ENCODE data around the gene GBGT1.

The GBGT1 gene

DNA sequence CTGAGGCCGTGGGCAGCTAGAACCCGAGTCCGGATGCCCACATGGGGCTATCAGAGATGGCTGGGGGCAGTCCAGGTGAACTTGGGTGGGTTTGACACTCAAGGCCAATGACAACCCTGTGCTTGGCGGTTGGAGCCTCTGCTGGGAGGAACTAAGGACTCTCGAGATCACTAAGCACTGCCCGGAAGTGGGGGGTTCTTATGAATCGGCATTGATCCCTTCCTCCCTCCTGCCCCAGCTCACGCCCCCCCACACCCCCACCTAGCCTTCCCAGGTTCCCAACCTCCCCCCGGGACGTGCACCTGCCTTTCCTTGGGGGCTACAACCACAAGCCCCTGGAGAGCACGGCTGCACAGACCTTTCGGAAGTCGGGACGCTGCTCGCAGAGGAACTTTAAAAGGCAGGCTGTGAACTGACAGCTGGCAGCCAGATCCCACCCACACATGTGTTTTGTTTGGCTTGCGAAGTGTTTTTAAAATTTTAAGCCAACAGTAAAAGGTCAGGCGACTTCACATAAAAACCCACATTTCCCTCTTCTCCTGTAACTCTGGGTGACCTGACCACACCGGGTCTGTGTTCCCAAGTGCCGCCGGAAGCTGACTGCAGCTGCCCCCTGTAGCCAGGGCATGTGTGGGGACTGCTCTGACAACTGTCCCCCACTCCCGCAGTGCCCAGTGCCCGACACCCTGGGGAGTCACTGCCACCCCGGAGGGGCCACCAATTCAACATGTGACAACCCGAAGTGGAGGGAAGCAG, 37.6 kb downstream of the GBGT1 start:
- no peak for DNase-seq (ENCODE audit: low read depth in 2 of 2)

GRCh38 chr9:133124907-133125275, 38.8 kb downstream of the GBGT1 start:
- no peak for DNase-seq (ENCODE audit: low read depth in 2 of 2)

DNA sequence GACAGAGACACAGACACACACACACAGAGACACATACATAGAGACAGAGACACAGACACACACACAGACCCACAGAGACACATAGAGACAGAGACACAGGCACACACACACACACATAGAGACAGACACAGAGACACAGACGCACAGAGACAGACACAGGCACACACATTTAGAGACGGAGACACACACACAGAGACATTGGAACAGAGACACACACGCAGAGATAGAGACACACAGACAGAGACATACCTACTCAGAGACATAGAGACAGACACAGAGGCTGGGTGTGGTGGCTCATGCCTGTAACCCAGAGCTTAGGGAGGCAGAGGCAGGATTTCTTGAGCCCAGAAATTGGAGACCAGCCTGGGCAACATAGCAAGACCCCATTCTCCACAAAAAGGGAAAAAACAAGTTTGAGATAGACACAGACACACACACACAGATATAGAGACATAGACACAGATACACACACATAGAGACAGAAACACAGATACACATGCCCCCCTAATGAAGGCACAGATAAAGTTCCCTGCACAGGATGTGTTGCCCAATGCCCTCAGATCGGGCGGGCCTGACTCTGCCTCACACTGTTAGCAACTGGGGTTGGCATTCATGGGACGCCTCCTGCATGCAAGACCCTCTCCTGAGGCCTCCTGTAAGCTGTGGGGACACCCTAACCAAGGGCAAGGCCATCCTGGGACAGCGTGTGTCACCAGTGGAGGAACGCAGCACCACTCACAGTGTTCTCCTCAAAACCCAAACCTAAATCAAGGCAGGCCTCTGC, 39.4 kb downstream of the GBGT1 start:
- no peak for DNase-seq (ENCODE audit: low read depth in 2 of 2)

DNA sequence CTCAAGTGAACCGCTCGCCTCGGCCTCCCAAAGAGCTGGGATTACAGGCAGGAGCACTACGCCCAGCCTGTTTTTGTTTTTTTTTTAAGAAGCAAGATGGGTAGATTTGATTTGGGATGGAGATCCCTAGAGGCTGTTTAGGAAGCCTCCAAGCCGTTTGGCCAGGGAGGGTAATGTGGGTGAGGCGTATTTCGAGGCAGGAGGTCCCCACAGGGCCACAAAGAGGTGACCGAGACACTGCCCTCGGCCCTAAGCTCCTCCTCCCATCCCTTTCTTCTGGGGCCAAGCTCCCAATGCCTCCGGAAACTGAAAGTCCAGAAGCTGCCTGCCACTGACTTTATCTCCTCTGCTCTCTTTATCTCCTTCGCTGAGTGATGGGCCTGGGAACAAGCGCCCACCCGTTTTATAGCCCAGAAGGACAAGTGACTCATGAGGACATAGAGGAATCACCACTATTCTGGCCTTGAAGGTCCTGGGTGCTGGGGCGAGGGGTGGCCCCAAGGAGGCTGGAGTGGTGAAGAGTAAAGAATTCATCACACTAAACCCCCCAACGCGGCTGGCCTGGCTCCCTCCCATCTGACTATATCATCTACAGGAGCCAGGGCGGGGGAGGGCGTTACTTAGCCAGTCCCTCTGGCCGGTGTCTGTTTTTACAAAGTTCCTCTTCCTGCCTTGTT, 40.6 kb downstream of the GBGT1 start:
- no peak for DNase-seq (ENCODE audit: low read depth in 2 of 2)

DNA sequence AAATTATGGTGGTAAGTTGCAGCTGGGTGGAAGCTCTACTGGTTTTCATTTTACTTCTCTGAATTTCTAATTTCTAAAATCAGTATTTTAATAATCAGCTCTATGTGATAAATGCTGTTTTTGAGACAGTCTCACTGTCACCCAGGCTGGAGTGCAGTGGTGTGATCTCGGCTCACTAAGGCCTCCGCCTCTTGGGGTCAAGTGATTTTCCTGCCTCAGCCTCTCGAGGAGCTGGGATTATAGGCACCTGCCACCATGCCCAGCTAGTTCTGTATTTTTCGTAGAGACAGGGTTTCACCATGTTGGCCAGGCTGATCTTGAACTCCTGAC, 41.1 kb downstream of the GBGT1 start:
- DNase-seq (ENCODE audit: low read depth in 2 of 2): no peak

DNA sequence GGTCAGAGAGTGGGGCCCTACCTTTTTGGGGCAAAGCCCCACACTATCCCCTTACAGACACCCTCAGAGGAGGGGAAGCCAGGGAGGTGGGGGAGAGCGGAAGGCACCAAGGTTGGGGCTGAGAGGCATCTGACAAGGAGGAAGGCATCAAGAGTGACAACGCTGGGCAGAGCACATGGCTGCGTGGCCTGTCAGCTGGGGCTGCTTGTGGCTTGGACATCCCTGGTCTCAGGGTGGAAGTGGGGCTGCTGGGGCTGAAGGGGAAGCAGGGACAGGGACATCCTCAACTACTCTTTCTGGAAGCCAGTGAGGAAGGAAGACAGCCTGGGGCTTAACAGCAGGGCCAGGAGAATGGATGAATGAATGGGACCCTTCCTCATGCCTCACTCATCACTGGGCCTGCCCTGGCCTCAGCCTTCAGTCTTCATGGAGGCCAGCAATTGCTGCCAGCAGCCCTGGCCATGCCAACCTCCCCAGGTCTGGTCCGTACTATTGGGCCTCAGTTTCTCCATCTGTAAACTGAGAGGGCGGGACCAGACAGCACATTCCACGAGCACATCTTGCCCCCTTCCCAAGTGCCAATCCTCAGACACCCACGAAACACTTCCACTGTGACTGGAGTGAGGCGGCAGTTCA, 41.7 kb downstream of the GBGT1 start:
- no peak for DNase-seq (ENCODE audit: low read depth in 2 of 2)

DNA sequence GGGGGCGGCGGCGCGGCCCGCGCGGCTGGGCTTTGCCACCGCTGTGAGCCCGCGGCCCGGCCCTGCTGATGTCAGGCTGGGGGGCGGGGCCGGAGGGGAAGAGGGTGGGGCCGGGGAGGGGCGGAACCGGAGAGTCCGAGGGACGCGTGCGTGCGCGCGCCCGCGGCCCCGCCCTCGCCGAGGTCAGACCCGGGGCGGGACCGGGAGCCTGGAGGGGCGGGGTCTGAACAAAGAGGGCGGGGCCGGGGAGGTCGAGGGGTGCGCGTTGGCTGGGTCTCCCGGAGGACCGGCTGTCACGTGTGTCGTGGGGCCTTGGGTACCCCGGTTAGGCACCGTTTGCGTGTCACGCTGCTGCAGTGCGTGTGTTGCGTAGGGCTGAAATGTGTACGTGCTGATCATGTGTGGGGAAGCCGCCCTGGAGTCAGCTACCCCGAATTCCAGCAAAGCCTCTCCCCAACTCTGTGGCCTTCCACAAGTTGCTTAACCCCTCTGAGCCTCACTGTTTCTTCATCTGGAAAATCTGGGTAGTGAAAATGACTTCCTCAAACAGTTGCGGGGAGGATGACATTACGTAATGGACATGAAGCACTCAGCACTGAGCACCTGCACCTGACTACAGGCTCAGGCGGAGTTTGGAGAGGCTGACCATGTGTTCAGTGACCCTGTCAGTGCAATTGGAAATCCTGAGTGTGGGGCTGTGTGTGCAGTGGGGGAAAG, 42.4 kb downstream of the GBGT1 start, which contains the start of gene RALGDS:
Gene RALGDS (minus strand): TSS at position 43 of the 717 bp plus-strand sequence. CDS start 86 bp downstream, outside the sequence.
- DNase-seq (ENCODE audit: low read depth in 2 of 2): peak; percentile 87 to 89

GRCh38 chr9:133120501-133121197, 43.1 kb downstream of the GBGT1 start:
- no peak for DNase-seq (ENCODE audit: low read depth in 2 of 2)

DNA sequence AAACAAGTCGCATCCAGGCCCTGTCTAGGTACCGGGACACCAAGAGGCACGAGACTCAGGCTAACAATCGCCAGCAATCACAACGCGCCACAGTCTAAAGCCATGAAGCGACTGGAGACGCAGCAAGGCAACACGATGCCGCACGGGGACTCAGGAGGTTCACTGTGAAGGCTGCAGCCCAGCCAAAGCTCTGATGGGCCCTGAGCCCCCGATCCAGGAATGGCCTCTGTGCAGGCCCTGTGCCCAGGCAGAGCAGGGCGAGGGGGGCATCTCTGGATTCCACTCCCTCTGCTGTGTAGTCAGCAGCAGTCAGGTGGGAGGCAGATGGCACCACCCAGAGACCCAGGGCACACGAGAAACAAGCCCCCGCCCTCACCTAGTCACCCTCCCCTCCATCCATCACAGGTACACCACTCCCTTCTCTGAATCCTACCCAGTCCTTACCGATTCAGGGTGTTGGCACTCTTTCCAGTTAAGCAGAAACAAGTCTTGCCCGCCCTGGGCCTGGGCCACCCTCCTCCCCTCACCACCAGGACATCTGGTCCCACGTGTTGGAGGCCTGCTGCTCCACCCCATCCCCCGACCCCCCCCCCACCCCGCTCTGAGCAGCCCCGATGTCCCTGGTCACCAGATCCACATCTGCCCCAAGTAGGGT, 43.7 kb downstream of the GBGT1 start:
- no peak for DNase-seq (ENCODE audit: low read depth in 2 of 2)

- DNase-seq (ENCODE audit: low read depth in 2 of 2): no peak
Observed at GRCh38 chr9:133119103-133119845, 44.4 kb downstream of the GBGT1 start.

DNA sequence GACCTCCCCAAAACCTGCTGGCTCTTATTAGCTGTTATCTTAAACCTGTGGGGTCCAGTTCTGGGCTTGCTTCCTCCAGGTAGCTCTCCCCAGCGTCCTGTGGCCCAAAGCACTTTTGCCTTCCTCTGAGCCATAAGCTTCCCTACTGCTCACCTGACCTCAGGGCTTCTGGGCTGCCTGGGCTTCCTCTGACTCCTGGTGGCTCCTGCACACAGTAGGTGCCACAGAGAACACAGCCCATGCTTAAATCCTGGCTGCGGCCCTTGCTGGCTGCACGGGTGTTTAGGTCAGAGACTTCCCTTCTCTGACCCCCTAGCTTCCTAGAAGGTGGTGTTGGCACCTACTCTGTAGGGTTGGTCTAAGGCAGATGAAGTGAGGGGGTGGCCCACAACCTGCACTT, 45.1 kb downstream of the GBGT1 start:
- DNase-seq (ENCODE audit: low read depth in 2 of 2): no peak

GRCh38 chr9:133118179-133118520, 45.6 kb downstream of the GBGT1 start:
- no peak for DNase-seq (ENCODE audit: low read depth in 2 of 2)

DNA sequence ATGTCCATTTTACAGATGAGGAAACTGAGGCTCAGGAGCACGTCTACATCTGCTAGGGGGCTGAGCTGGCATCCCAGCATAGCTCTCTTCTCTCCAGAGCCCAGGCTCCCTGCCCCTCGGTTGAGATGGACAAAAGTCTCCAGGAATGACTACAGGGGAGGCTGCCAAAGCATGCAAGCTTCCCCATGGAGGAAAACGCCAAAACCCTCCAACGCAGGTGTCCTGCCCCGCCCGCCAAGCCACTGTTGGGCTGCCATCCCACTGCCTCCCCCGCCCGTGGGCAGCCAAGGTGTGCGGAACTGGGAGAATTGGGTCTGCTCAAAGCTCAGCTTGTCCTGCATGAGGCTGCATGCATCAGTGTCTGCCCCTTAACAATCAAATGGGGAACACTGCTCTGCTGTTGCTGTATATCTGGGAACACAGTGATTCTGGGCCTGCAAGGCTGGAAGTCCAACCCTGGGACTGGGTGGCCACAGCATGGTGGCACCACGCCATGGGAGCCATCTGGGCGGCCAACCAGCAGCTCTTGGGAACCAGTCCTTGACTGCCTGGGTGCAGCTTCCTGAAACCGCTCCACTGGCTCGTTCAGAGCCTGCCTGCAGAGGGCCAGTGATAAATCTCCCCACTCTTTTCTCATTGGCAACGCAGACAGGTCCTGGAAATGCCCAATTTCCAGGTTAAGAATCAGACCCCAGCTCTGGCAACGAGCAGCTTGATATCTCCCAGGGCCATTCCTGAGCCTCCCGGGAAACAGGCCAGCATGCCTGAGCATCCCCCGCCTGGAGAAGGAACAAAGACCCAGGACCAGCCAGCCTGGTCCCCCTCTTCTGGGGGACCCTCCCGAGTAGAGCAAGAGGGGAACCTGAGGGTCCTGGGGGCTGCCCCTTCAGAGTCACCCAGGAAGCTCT, 46.2 kb downstream of the GBGT1 start:
- DNase-seq (ENCODE audit: low read depth in 2 of 2): no peak

DNA sequence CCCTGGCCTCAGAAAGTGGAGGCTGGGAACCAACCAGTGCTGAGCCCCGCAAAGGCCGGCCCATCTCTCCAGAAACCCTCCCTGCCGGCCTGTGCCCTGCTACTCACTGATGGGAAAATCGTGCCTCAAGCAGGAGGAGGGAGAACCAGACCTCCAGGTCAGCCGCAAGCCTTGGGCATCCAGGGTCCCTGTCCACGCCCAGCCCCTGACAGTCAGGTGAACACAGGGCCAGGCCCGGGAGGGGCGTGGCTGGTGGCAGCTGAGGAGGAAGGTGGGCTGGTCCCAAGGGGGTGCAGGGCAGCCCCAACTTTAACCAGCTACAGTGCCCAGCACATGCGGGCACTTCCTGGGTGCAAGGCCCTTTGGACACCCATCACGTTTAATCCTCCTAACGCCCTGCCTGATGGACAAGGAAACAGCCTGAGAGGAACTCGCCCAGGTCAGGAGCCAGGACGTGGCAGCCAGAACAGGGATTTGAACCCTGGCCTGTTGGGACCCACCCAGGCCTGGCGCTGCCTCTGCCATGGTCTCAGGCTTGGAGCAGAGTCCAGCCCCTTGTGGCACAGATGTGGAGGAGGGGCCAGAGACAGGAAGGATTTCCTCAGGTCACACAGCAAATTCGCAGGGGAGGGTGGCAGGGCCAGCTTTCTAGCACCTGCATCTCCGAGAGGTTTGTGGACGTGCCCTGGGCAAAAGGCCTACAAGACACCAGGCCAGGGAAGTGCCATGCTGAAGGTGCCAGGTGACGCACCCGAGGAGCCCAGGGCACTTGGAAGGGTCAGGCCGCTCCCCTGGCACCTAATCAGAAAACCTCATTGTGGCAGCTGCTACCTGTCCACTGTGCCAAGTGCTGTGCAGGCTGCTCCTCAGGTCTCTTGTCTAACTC, 47.1 kb downstream of the GBGT1 start:
- no peak for DNase-seq (ENCODE audit: low read depth in 2 of 2)

GRCh38 chr9:133115604-133116345, 47.9 kb downstream of the GBGT1 start:
- DNase-seq (ENCODE audit: low read depth in 2 of 2): peak; percentile 50 to 56

DNA sequence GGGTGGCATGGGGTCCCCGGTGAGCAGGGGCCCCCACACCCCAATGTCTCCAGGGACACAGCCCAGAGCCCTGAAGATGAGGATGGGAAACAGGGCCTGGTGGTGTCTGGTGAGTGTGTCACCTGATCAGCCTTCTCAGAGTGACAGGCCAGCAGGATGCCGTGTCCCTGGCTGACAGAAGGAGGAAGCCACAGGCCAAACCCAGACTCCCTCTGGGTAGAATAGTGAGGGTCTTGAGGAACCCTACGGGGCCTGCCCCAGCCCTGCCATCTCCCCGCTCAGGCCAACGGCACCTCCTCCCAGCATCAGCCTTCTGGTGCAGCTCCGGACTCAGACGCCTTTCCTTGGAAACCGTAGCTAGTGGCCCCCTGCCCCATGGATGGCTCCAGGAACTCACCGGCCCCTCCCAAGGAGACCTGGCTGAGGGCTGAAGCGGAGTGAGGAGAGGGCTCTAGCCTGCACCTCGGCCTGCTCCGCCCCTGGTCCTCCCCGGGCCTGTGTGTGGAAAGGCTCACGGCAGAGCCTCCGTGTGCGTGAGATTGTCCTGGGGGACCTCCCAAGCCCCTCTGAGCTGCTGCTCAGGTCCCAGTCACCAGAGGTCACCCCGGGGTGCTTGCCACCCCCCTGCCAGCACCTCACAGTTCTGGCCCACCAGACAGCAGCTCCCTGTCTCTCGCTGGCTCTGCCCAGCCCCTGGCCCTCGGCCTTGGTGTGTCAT, 48.7 kb downstream of the GBGT1 start:
- no peak for DNase-seq (ENCODE audit: low read depth in 2 of 2)

Measured in activated CD4-positive, alpha-beta T cell treated with anti-CD3 and anti-CD28 coated beads for 24 hours (primary cell).